ENCODE results near the gene NKX6-2.
A peak's percentile ranks its signal among the peaks of the same experiment; 100 is the strongest.

Gene NKX6-2

DNA sequence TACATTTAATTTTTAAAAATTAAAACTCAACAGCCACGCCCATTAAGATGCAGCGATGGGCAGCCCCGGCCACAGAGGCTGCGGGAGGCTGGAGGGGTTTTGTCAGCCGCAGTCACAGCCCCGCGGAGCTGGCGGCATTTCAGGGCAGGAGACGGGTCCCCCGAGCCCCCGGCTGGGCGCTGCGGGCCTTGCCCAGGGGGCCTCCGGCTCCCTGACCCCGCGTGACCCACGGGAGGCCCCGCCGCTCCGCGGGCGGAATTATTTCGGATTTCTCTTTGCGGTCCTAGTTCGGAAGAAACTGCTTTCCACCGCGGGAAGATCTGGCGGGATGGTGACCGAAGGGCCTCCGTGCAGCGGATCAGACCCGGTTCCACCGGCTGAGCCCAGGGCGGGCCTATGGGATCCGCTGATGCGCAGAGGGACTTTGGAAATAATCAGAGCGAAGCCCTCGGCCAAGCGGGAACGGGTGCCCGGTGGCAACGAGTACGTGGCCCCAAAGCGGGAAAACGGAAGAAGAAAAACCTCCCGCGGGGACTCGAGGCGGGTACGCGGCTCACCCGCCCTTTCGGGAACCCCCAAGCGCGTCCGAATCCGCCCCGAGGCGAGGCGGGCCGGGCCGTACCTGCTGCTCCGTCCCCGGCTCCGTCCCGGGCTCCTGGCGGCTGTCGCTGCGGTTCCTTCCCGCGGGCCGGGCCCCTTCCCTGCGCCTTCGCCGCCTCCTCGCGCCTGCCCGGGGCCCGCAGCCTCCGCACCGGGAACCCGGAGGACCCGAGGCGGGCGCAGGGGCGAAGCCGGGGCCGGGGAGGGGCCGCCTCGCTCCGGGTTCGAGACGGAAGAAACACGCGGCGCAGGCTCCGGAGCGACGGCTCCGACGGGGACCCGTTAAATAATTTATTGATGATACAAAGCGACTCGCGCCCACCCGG lies 1.7 kb downstream of the NKX6-2 start:
- H2BK12ac ChIP-seq (ENCODE audit: low read length) = no peak overlapping the region
- peaks cover 0 to 18% of the 10 kb centered on the region in 2 donors for H3K36me3 ChIP-seq (replicated peaks in 1 of 2; ENCODE audit: control insufficient read depth in 2 of 2, insufficient read depth in 2 of 2, low read length in 2 of 2)
- no CpG with 5 or more reads among the region's 106 CpGs for WGBS, 2 donors (ENCODE audit: extremely low coverage in 2 of 2, insufficient read length in 2 of 2, insufficient replicate concordance in 1 of 2)
- H3K4me1 ChIP-seq (ENCODE audit: control insufficient read depth in 2 of 2, insufficient read depth in 1 of 2, low read depth in 1 of 2, low read length in 2 of 2) = peaks cover 0 to 10% of the 10 kb centered on the region in 2 donors
- DNase-seq (ENCODE audit: low spot score) = no peak
- H3K18ac ChIP-seq (ENCODE audit: low read length) = peak overlapping the region; percentile 83
- no peaks in the 10 kb centered on the region for H3K79me1 ChIP-seq (ENCODE audit: low read depth, low read length)
- H2BK15ac ChIP-seq (ENCODE audit: low read length) = peak overlapping the region; percentile 75
- H3K4me2 ChIP-seq (ENCODE audit: insufficient read depth, low read length, poor library complexity, severe bottlenecking) = peak overlapping the region; percentile 18
- H3K27me3 ChIP-seq (ENCODE audit: control insufficient read depth in 3 of 3, insufficient read depth in 3 of 3, low read depth in 1 of 3, low read length in 3 of 3) = peaks cover 47 to 77% (median 52%) of the 10 kb centered on the region in 3 experiments
- no peak overlapping the region for H3K4me3 ChIP-seq (ENCODE audit: low read length in 2 of 2)
- H2AK5ac ChIP-seq (ENCODE audit: low read depth, low read length) = peak overlapping the region; percentile 94
- peaks cover 0 to 16% of the 10 kb centered on the region in 2 donors for H3K9me3 ChIP-seq (replicated peaks in 1 of 2; ENCODE audit: control insufficient read depth in 2 of 2, insufficient read depth in 1 of 2, low read depth in 1 of 2, low read length in 2 of 2)
- no peak overlapping the region for H2BK5ac ChIP-seq (ENCODE audit: low read length)
- no peak overlapping the region for H4K8ac ChIP-seq (ENCODE audit: low read depth, low read length)
- H2AFZ ChIP-seq (ENCODE audit: low read length) = no peak overlapping the region
- no peak overlapping the region for H4K91ac ChIP-seq (ENCODE audit: low read depth, low read length, poor library complexity)
- no peak overlapping the region for H3K14ac ChIP-seq (ENCODE audit: low read length)
- no peak overlapping the region for H3K23ac ChIP-seq (ENCODE audit: low read depth, low read length, poor library complexity)
- no peak overlapping the region for H2BK120ac ChIP-seq (ENCODE audit: low read depth, low read length)
- H3K9ac ChIP-seq (ENCODE audit: low read depth, low read length, poor library complexity) = no peak overlapping the region
- no peak overlapping the region for H3K4ac ChIP-seq (ENCODE audit: low read length)
- no peak overlapping the region for H3K27ac ChIP-seq (replicated peaks; ENCODE audit: low read length)

DNA sequence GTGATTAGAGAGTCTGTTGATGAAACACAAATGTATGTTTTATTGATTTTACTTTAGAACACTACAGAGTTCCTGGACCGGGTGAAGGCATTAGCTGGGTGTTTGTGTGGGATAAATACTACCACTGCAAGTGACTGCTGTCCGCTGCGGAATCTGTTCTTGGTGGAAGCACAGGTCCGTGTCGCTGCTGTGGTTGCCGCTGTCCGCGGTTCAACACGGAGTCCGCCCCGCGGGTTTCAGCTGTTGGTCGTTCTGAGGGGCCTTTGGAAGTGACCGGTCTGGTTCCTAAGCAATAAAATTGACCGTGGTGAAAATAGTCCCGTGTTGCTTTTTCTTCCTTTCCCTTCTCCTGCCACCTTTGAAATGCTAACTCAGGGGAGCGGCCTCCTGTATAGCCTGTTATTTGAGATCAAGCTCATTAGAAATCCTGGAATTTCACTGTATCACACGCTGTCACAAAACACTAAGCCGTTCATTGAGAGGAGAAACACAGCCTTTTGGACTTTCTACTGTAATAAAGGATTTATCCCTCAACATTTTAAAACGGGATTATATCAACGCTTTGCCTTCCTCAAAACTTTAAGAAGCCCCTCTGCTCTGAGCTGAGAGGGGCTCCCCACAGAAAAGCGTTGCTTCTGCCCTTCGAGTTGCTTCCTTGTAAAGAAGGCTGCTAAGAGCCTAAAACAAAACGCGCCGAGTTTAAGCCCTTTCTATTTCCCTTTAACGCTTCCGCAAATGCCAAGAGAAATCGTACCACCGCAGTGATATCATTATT lies 2.6 kb downstream of the NKX6-2 start:
- Histone ChIP-seq H3K18ac (ENCODE audit: low read length) (no peak overlapping the region), H3K23ac (ENCODE audit: low read depth, low read length, poor library complexity) (no peak overlapping the region), H2BK15ac (ENCODE audit: low read length) (no peak overlapping the region), H2BK12ac (ENCODE audit: low read length) (no peak overlapping the region), H3K4ac (ENCODE audit: low read length) (no peak overlapping the region), H4K91ac (ENCODE audit: low read depth, low read length, poor library complexity) (no peak overlapping the region), H2BK120ac (ENCODE audit: low read depth, low read length) (no peak overlapping the region), H3K4me2 (ENCODE audit: insufficient read depth, low read length, poor library complexity, severe bottlenecking) (no peak overlapping the region), H4K8ac (ENCODE audit: low read depth, low read length) (no peak overlapping the region), H3K9me3 (replicated peaks in 1 of 2; ENCODE audit: control insufficient read depth in 2 of 2, insufficient read depth in 1 of 2, low read depth in 1 of 2, low read length in 2 of 2) (peaks cover 0 to 16% of the 10 kb centered on the region in 2 donors), H2AK5ac (ENCODE audit: low read depth, low read length) (no peak overlapping the region), H3K14ac (ENCODE audit: low read length) (no peak overlapping the region), H3K4me3 (ENCODE audit: low read length in 2 of 2) (no peak overlapping the region), H3K27me3 (ENCODE audit: control insufficient read depth in 3 of 3, insufficient read depth in 3 of 3, low read depth in 1 of 3, low read length in 3 of 3) (peaks cover 40 to 68% (median 44%) of the 10 kb centered on the region in 3 experiments), H3K36me3 (replicated peaks in 1 of 2; ENCODE audit: control insufficient read depth in 2 of 2, insufficient read depth in 2 of 2, low read length in 2 of 2) (peaks cover 0 to 18% of the 10 kb centered on the region in 2 donors), H3K27ac (replicated peaks; ENCODE audit: low read length) (no peak overlapping the region), H2BK5ac (ENCODE audit: low read length) (no peak overlapping the region), H3K79me1 (ENCODE audit: low read depth, low read length) (no peaks in the 10 kb centered on the region), H3K4me1 (ENCODE audit: control insufficient read depth in 2 of 2, insufficient read depth in 1 of 2, low read depth in 1 of 2, low read length in 2 of 2) (peaks cover 0 to 4% of the 10 kb centered on the region in 2 donors), H3K9ac (ENCODE audit: low read depth, low read length, poor library complexity) (no peak overlapping the region), H2AFZ (ENCODE audit: low read length) (no peak overlapping the region)
- peak; percentile 31 for DNase-seq (ENCODE audit: low spot score)
- no CpG with 5 or more reads among the region's 30 CpGs for WGBS, 2 donors (ENCODE audit: extremely low coverage in 2 of 2, insufficient read length in 2 of 2, insufficient replicate concordance in 1 of 2)

DNA sequence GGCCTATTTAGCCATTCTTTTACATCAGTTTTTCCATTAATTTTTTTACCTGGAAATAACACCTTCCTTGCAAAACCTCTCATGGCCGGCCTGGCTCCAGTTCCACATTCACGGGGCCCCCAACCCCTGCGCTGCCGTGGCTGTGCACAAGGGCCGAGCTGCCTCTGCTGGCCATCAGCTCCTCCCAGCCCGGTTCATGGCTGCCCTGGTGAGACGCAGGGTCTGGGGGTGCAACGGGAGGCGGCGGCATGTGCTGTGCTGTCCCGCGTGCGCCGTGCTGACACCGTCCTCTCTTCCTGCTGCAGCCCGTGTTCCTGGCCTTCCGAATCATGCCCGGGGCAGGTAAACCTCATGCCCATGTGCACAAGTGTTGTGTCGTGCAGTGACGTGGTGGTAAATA lies 4.4 kb downstream of the NKX6-2 start:
- no peak overlapping the region for H2BK120ac ChIP-seq (ENCODE audit: low read depth, low read length)
- H3K79me1 ChIP-seq (ENCODE audit: low read depth, low read length) = no peaks in the 10 kb centered on the region
- peaks cover 0 to 18% of the 10 kb centered on the region in 2 donors for H3K36me3 ChIP-seq (replicated peaks in 1 of 2; ENCODE audit: control insufficient read depth in 2 of 2, insufficient read depth in 2 of 2, low read length in 2 of 2)
- H2BK15ac ChIP-seq (ENCODE audit: low read length) = no peak overlapping the region
- H3K4me2 ChIP-seq (ENCODE audit: insufficient read depth, low read length, poor library complexity, severe bottlenecking) = no peak overlapping the region
- H3K27ac ChIP-seq (replicated peaks; ENCODE audit: low read length) = no peak overlapping the region
- no peak overlapping the region for H4K8ac ChIP-seq (ENCODE audit: low read depth, low read length)
- H3K27me3 ChIP-seq (ENCODE audit: control insufficient read depth in 3 of 3, insufficient read depth in 3 of 3, low read depth in 1 of 3, low read length in 3 of 3) = peaks cover 24 to 50% (median 27%) of the 10 kb centered on the region in 3 experiments
- no CpG with 5 or more reads among the region's 20 CpGs for WGBS, 2 donors (ENCODE audit: extremely low coverage in 2 of 2, insufficient read length in 2 of 2, insufficient replicate concordance in 1 of 2)
- no peak for DNase-seq (ENCODE audit: low spot score)
- H4K91ac ChIP-seq (ENCODE audit: low read depth, low read length, poor library complexity) = no peak overlapping the region
- no peak overlapping the region for H3K4me3 ChIP-seq (ENCODE audit: low read length in 2 of 2)
- H3K9ac ChIP-seq (ENCODE audit: low read depth, low read length, poor library complexity) = no peak overlapping the region
- no peak overlapping the region for H3K23ac ChIP-seq (ENCODE audit: low read depth, low read length, poor library complexity)
- H2AFZ ChIP-seq (ENCODE audit: low read length) = no peak overlapping the region
- H3K9me3 ChIP-seq (replicated peaks in 1 of 2; ENCODE audit: control insufficient read depth in 2 of 2, insufficient read depth in 1 of 2, low read depth in 1 of 2, low read length in 2 of 2) = peaks cover 0 to 16% of the 10 kb centered on the region in 2 donors
- H3K4me1 ChIP-seq (ENCODE audit: control insufficient read depth in 2 of 2, insufficient read depth in 1 of 2, low read depth in 1 of 2, low read length in 2 of 2) = peaks cover 0 to 4% of the 10 kb centered on the region in 2 donors
- H2AK5ac ChIP-seq (ENCODE audit: low read depth, low read length) = no peak overlapping the region
- no peak overlapping the region for H3K18ac ChIP-seq (ENCODE audit: low read length)
- no peak overlapping the region for H2BK12ac ChIP-seq (ENCODE audit: low read length)
- H3K4ac ChIP-seq (ENCODE audit: low read length) = no peak overlapping the region
- no peak overlapping the region for H3K14ac ChIP-seq (ENCODE audit: low read length)
- H2BK5ac ChIP-seq (ENCODE audit: low read length) = no peak overlapping the region

DNA sequence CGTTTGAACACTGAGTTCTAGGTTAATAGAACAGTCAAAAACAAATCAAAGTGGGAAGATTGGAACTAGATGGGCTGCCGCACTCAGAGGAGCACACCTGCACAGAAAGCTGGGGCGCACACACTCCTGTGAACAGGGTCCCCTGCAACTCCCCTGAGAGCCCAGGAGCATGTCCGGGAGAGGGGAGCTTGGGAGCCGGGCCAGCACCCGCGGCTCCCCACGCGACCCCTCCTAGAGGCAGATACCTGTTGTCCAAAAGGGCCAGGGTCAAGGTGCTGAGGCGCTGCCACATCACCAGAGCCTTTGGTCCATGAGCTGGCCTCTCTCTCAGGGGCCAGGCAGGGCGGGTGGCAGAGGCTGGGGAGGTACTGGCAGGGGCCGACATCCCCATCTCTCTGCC lies 5.6 kb downstream of the NKX6-2 start:
- no peak overlapping the region for H3K4me3 ChIP-seq (ENCODE audit: low read length in 2 of 2)
- H3K4me2 ChIP-seq (ENCODE audit: insufficient read depth, low read length, poor library complexity, severe bottlenecking) = no peak overlapping the region
- peaks cover 0 to 1% of the 10 kb centered on the region in 2 donors for H3K4me1 ChIP-seq (ENCODE audit: control insufficient read depth in 2 of 2, insufficient read depth in 1 of 2, low read depth in 1 of 2, low read length in 2 of 2)
- H2AFZ ChIP-seq (ENCODE audit: low read length) = no peak overlapping the region
- no peak overlapping the region for H3K4ac ChIP-seq (ENCODE audit: low read length)
- WGBS, 2 donors (ENCODE audit: extremely low coverage in 2 of 2, insufficient read length in 2 of 2, insufficient replicate concordance in 1 of 2) = no CpG with 5 or more reads among the region's 12 CpGs
- peaks cover 0 to 18% of the 10 kb centered on the region in 2 donors for H3K36me3 ChIP-seq (replicated peaks in 1 of 2; ENCODE audit: control insufficient read depth in 2 of 2, insufficient read depth in 2 of 2, low read length in 2 of 2)
- no peak overlapping the region for H4K91ac ChIP-seq (ENCODE audit: low read depth, low read length, poor library complexity)
- H3K9me3 ChIP-seq (replicated peaks in 1 of 2; ENCODE audit: control insufficient read depth in 2 of 2, insufficient read depth in 1 of 2, low read depth in 1 of 2, low read length in 2 of 2) = peaks cover 0 to 16% of the 10 kb centered on the region in 2 donors
- no peak overlapping the region for H2BK5ac ChIP-seq (ENCODE audit: low read length)
- H3K9ac ChIP-seq (ENCODE audit: low read depth, low read length, poor library complexity) = no peak overlapping the region
- no peak overlapping the region for H3K14ac ChIP-seq (ENCODE audit: low read length)
- H3K79me1 ChIP-seq (ENCODE audit: low read depth, low read length) = no peaks in the 10 kb centered on the region
- no peak overlapping the region for H3K18ac ChIP-seq (ENCODE audit: low read length)
- no peak for DNase-seq (ENCODE audit: low spot score)
- H2BK12ac ChIP-seq (ENCODE audit: low read length) = no peak overlapping the region
- H3K27ac ChIP-seq (replicated peaks; ENCODE audit: low read length) = no peak overlapping the region
- H2AK5ac ChIP-seq (ENCODE audit: low read depth, low read length) = no peak overlapping the region
- H2BK120ac ChIP-seq (ENCODE audit: low read depth, low read length) = no peak overlapping the region
- H3K23ac ChIP-seq (ENCODE audit: low read depth, low read length, poor library complexity) = no peak overlapping the region
- H4K8ac ChIP-seq (ENCODE audit: low read depth, low read length) = no peak overlapping the region
- no peak overlapping the region for H2BK15ac ChIP-seq (ENCODE audit: low read length)
- H3K27me3 ChIP-seq (ENCODE audit: control insufficient read depth in 3 of 3, insufficient read depth in 3 of 3, low read depth in 1 of 3, low read length in 3 of 3) = peaks cover 17 to 41% (median 20%) of the 10 kb centered on the region in 3 experiments

Measured in neuronal stem cell (in vitro differentiated cells).